ENCODE results near the gene CITED4.

Gene CITED4

GRCh38 chr1:40873863-40874472 lies 11.8 kb upstream of the CITED4 start:
- Histone ChIP-seq H3K9me3 (no peaks in the 10 kb centered on the region), H3K36me3 (no peaks in the 10 kb centered on the region), H3K27me3 (no peaks in the 10 kb centered on the region), H3K4me3 (ENCODE audit: low read depth, low read length) (no peak overlapping the region), H3K4me1 (no peaks in the 10 kb centered on the region)
- DNase-seq: no peak
- TF ChIP-seq CTCF (IDR thresholded peaks at IDR 0.05; ENCODE audit: low read depth, low read length): no peak

GRCh38 chr1:40872276-40872675 lies 10.1 kb upstream of the CITED4 start:
- Histone ChIP-seq H3K9me3 (no peaks in the 10 kb centered on the region), H3K36me3 (no peaks in the 10 kb centered on the region), H3K27me3 (no peaks in the 10 kb centered on the region), H3K4me3 (ENCODE audit: low read depth, low read length) (no peak overlapping the region), H3K4me1 (no peaks in the 10 kb centered on the region)
- no peak for DNase-seq
- no peak for TF ChIP-seq CTCF (IDR thresholded peaks at IDR 0.05; ENCODE audit: low read depth, low read length)

- DNase-seq: no peak
- H3K36me3 ChIP-seq: no peaks in the 10 kb centered on the region
- no peak for TF ChIP-seq CTCF (IDR thresholded peaks at IDR 0.05; ENCODE audit: low read depth, low read length)
- no peak overlapping the region for H3K4me3 ChIP-seq (ENCODE audit: low read depth, low read length)
- no peaks in the 10 kb centered on the region for H3K9me3 ChIP-seq
- no peaks in the 10 kb centered on the region for H3K4me1 ChIP-seq
- H3K27me3 ChIP-seq: no peaks in the 10 kb centered on the region
Measured at GRCh38 chr1:40870135-40870728, 8.1 kb upstream of the CITED4 start.

GRCh38 chr1:40868051-40868723 lies 6.0 kb upstream of the CITED4 start:
- TF ChIP-seq CTCF (IDR thresholded peaks at IDR 0.05; ENCODE audit: low read depth, low read length): no peak
- H3K4me3 ChIP-seq (ENCODE audit: low read depth, low read length): no peak overlapping the region
- H3K9me3 ChIP-seq: no peaks in the 10 kb centered on the region
- no peaks in the 10 kb centered on the region for H3K36me3 ChIP-seq
- no peak for DNase-seq
- no peaks in the 10 kb centered on the region for H3K4me1 ChIP-seq
- H3K27me3 ChIP-seq: no peaks in the 10 kb centered on the region

GRCh38 chr1:40861224-40862003 lies 749 bp downstream of the CITED4 start:
- no peak for DNase-seq
- no peak overlapping the region; the same call in 1 of the 2 replicates for H3K4me3 ChIP-seq (ENCODE audit: low read depth, low read length)
- no peaks in the 10 kb centered on the region for H3K36me3 ChIP-seq
- no peak for TF ChIP-seq CTCF (IDR thresholded peaks at IDR 0.05; ENCODE audit: low read depth, low read length)
- H3K9me3 ChIP-seq: no peaks in the 10 kb centered on the region
- H3K27me3 ChIP-seq: peaks cover 5% of the 10 kb centered on the region; the same call in 1 of the 2 replicates
- no peaks in the 10 kb centered on the region for H3K4me1 ChIP-seq
